Pericardium fibroblast (primary cell): Measurements from ENCODE around the gene VWF. TPM values are rescaled to one million over a fixed set of nuclear protein-coding genes. Genes with fewer than 3 reads are reported as not detected.

Experiments
- total RNA-seq: library from RNA; depleted of rRNA; stranded (reverse); fragments of >200 nt; gene quantifications from 2 replicates; pipeline ENCODE4 v1.2.3, GENCODE V29; 2015

Gene VWF
- 0.35 and 8.8 TPM in 2 replicates for total RNA-seq

DNA sequence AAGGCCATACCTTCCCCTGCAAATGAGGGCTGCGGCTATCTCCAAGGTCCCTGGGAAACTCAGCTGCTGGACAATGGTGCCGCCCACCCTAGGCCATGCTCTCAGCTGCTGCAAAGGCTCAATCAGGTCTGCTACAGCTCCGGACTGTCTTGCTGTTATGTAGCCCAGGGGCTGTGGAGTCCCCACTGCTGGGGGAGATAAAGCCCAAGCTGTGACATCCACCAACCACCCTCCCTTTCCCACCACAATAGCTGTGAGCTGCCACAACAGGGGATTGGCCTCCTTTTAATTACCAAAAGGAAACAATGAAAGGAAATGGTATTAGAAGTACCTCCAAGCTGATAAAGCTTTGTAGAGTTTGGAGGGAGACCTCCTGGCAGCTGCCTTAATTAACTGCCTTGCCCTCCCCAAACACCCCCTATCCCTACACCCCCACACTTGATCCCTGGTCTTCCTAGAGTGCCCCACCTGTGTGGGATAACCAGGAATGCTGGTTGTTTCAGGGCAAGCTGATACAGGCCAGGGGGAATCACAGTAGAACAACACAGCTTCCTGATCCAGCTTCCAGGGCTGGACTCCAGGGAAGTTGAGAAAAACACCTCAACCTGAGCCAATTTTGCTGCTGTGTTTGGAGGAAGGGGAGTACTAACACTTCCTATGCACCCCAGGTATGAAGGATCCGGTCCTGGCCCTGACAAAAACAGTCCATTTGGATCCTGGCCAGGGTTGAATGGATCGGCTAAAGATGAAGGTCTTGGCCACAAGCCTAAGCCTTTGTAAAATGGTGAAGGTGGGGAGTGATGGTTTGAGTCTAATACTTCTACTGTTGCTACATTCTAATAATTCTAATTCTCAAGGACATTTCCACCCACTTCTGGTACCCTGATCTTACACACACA is at the start of gene VWF:
VWF (minus strand) TSS at position 260 of the 899 bp plus-strand sequence. CDS start 1,474 bp downstream, outside the sequence.

DNA sequence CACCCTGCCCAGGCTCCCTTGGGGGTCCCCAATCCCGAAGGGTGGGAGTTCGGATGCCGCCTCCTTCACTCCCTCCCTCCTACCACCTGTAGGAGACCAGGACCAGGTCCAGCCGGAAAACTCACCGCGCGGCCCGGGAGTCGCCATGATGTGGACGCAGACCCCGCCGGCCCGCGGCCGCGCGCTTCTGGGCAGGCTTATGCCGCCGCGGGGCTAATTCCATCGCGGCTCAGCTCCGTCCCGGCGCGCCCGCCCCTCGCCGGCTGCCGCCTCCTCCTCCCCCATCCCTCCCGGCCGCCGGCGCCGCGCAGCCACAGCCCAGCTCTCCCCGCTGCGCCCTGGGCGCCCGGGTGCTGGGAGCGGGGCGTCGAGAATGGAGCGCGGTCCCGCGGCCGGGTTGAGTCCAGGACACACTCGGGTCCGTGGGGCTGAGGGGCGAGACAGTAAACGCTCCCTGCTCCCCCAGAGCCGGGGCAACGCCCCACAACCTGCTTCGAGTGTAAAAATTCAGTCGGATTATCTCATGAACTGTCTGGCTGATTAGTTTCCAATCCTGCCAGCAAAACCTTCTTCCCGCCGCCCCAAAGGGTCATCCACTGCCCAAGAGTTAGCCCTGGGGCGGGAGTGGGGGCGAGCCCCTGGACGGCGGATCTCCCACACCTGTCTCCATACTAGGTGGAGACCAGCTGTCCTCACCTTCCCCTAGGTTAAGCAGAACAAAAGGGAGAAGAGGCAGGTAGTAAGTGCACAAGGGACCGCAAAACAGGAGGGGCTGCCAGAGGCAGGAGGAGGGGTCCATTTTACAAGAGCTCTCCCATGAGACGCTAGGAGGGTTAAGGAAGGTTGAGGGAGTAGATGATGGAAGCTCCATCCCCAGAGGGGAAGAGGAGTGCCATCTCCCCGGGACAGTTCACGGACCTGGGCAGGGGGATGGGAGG is 179.1 kb downstream of the VWF start, which contains the start of gene ANO2:
ANO2 (minus strand) TSS at position 189 of the 938 bp plus-strand sequence; CDS start at position 147, 42 bp downstream.

Other genes with a start within 250 kb of the VWF start
- gene ANO2, start 179.4 kb downstream of the VWF start, total RNA-seq, result 0.26 TPM in 1 of 2 replicates, not detected in the other
- 30.1 and 49.0 TPM in 2 replicates for gene CD9, start 75.7 kb upstream of the VWF start, total RNA-seq
- not detected in 2 replicates for gene PLEKHG6, start 186.0 kb upstream of the VWF start, total RNA-seq
- 406 and 543 TPM in 2 replicates for gene TNFRSF1A, start 217.4 kb upstream of the VWF start, total RNA-seq